GM10847 (cell line): ENCODE measurements around the gene OR52B6.

ENCODE experiments used
- POLR2A ChIP-seq: IDR thresholded peaks from 2 replicates; pipeline ENCODE4 v1.6.1; 2011; ENCODE audit not compliant: insufficient read length; ENCODE audit errors: extremely low read depth

The OR52B6 gene, protein sequence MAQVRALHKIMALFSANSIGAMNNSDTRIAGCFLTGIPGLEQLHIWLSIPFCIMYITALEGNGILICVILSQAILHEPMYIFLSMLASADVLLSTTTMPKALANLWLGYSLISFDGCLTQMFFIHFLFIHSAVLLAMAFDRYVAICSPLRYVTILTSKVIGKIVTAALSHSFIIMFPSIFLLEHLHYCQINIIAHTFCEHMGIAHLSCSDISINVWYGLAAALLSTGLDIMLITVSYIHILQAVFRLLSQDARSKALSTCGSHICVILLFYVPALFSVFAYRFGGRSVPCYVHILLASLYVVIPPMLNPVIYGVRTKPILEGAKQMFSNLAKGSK

DNA sequence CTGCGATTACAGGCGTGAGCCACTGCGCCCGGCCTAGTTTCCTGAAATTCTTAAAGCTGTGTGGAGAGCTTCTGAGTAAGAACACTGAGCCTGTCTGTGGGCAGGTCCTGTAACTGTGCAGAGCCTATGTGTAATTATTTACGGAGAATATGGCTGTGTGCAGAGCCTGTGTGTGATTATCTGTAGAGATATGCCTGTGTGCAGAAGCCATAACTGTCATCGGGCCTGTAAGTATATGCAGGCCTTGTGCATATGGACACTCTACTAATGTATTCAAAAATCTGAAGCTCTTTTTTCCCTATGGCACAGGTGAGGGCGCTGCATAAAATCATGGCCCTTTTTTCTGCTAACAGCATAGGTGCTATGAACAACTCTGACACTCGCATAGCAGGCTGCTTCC lies at the start of gene OR52B6:
Gene OR52B6 (plus strand): TSS at position 301 of the 400 bp plus-strand sequence. CDS start 0 bp downstream, at position 301.
- no peak for TF ChIP-seq POLR2A

DNA sequence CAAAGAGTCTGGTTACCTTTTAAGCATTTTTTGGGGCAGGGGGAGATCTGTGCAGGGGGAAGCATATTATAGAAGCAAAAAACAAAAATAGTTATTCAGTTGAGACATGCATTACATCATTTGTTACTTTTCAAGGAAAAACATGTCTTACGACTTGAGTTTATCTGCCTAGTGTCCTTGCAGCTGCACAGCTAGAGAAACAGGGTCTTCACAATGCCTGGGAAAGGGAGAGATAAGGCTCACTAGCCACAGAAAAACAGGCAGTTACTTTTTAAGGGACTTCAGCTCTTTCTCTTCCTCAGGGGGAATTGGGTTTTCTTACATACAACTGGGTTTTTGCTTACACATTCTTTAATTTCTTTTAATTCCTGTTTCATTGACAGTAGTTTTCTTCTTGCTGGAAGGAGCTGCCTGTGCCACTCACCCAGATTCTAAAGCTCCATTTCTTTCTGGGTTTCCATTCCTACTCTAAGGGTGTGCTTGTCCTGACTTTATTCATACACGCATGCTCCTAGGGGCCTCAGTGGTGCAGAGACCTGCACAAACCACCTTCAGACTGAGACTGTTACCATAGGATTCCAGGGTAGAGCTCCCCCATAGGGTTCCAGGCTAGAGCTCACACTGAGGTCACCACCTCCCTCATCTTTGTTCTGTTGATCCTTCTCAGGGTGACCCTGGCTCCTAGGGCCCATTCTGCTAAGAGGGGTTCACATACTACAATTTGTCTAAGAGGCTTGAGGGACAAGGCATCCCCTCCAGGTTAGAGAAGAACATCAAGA lies 49.4 kb upstream of the OR52B6 start:
- TF ChIP-seq POLR2A = no peak

DNA sequence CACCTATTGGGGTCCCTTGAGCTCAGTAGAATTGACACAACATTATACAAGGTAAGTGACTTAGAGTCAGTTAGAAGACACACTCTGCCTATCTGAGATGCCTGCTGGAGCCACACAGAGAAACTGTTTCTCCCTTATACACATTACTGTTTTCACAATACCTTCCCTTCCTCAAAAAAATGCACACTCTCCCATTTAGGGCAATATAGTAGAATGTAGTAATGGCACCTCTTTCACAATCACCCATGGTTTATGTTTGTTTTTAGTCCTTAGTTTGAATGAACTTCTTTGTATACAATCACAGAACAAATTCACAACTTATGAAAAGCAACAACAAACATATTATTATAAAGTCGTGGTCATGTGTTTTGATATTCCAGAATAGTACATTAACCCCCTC lies 46.6 kb upstream of the OR52B6 start:
- no peak for TF ChIP-seq POLR2A

DNA sequence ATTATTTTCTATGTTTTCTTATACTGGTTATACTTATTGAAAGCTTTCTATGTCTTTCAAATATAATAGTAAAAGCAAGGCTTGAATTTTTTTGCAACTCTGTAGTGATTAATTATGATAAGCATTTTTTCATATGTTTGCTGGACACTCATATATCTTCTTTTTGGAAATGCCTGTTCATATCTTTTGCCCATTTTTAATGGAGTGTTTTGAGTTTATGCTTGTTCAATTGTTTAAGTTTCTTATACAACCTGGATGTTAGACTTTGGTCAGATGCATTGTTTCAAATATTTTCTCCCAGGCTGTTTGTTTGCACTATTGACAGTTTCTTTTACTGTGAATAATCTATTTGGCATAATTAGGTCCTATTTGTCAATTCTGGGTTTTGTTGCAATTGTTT lies 44.2 kb upstream of the OR52B6 start:
- no peak for TF ChIP-seq POLR2A

DNA sequence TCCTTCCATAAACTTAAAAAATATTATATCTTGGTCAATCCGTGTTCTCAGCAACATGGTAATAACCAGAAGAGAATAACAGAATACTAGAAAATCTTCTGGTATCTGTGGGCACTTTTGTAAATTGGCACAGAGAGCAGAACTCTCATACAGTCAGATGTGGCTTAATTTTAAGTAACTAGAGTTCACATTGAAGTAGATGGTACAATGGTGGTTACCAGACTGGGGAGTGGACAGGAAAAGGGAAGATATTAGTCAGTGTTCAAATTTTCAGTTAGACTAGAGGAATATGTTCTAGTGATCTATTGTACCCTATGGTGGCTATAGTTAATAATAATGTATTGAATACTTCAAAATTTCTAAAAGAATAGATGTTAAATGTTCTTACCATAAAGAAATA lies 39.2 kb upstream of the OR52B6 start:
- no peak for TF ChIP-seq POLR2A

DNA sequence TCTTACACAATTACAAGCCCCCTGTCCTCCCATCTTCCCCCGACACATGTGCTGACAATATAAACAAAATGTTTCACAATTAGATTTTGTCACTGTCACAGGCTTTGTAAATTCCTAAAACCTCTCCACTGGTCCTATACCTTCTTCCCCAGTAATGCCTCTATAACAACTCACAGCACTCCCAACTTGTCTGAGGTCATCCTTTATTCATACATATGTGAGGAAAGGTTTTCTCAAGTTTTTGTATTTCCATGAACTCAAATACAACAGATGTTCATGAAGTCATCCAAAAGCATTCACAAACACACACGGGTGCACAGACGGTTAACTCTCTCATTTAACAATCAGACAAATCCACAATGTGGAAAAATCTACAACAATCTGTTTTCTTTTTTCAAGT lies 34.2 kb upstream of the OR52B6 start:
- TF ChIP-seq POLR2A = no peak

DNA sequence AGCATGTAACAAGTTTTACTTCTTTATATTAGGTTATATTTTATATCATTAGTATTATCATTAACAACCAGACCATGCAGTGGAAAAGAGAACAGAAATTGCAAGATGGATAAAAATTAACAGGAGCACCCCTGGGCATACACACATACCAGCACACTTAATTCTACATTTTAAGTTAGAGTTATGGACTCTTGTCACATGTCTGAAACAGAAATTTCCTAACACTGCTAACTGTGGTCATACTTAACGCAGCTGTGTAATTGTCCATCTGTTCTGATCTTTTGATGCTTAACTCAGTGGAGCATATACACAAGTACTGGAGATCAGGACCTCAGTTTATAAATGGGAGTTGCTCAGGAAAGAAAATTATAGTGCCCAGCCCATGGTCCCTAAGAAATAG lies 32.7 kb upstream of the OR52B6 start:
- no peak for TF ChIP-seq POLR2A

DNA sequence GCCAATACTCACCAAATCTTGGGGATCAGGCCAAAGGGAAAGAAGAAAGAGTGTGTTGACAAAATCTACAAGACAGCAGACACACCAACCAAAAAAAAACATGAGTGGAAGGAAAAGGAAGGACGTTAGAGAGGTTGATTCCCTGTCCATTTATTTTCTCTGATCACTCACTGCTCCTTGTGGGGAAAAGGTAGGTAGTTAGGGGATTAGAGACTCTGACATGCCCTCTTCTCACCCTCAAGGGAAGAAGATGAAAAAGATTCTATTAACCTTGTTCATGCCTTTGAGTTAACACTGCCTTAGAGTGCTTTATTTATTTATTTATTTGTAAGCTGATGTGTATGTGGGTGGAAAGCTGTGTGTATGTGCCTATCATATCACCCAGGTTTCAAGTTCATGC lies 32.2 kb upstream of the OR52B6 start, which contains the start of gene OR52H1:
Gene OR52H1 (minus strand): TSS at position 101 of the 400 bp plus-strand sequence. CDS start 3,035 bp downstream, outside the sequence.
- no peak for TF ChIP-seq POLR2A

DNA sequence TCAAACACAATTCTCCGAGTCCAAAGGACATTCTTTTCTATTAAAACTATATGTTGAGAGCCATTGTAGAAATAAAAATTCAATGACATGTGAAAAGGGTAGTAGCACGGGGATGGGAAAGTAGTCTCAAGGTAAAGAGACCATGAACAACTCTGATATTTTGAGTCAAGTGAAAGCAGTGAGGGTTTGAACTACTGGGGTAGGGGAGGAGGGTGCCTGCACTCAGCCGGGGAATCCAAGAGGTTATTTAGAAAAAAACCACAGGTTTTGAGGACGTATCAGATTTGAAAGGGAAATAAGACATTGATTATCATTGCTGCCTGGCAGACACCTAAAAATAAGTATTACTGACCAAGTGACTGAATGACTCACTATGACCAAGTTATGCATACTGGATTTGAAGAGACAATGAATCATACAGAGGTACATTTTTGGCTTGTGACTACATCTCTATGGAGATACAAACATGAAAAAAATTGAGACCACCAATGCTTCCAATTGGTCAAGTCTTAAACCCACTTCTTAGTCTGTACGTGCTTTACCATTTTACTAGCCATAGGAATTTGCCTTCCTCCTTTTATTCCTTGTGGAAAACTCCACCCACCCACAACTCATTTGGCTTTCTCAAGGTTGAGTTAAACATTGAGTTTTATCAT lies 30.1 kb upstream of the OR52B6 start:
- no peak for TF ChIP-seq POLR2A

DNA sequence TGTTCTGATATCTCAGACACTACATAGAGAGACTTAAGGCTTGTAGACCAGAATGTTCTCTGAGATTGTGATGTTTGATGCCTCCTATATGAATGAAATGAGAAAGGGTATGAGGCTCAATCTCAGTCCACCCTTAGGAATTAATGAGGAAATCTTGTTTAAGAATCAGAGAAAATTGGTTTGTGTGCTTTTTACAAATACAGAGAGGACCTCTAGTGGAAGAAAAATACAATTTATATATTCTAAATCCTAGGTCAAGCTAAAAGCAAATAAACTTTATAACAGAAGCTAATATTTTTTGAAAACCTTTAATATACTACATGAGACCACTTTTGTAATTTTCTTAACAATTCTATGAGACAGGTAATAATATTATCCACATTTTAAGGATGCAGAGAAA lies 27.3 kb upstream of the OR52B6 start:
- TF ChIP-seq POLR2A = no peak

DNA sequence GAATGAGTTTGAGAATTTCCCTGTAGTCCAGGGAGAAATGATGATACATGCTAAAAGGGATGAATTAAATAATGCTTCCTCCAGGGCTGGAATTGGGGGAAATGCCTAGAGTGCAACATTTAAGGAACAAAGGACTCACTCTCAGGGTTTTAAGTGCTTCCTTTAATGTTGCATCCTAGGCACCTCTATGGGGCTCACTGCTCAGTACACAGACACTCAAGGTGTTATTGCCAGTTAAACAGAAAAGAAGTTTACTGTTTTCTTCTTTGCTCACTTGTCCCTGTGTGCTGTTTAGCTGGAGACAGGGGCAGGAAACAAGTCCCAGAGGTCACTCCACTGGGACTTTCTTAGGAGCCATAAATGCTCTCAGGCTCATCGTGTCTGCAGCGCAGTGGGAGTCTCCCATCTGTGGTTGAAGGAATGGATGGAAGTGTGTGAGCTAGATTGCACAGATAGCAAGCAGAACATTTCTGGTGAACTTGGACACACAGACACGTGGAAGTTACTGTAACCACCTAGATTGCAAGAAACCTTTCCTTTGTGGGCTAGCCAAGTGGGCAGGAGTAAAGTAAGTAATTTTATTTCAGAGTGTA lies 24.0 kb upstream of the OR52B6 start:
- no peak for TF ChIP-seq POLR2A

DNA sequence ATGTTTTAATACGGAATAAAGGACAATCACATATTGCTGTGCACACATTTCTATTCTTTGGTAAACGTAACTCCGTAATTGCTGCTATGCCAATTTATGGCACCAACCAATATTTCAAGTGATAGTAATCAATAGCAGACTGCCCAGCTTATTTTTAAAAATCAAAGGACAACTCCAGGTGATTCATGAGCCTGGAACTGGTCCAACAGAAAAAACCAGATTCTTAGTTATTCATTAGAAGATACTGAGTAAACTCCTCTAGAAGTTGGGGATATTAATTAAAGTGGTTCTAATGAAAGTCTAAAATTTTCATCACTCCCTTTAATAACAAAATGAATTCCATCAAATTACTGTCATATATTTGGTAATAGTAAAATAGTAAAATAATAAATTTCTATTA lies 22.9 kb upstream of the OR52B6 start:
- TF ChIP-seq POLR2A = no peak

DNA sequence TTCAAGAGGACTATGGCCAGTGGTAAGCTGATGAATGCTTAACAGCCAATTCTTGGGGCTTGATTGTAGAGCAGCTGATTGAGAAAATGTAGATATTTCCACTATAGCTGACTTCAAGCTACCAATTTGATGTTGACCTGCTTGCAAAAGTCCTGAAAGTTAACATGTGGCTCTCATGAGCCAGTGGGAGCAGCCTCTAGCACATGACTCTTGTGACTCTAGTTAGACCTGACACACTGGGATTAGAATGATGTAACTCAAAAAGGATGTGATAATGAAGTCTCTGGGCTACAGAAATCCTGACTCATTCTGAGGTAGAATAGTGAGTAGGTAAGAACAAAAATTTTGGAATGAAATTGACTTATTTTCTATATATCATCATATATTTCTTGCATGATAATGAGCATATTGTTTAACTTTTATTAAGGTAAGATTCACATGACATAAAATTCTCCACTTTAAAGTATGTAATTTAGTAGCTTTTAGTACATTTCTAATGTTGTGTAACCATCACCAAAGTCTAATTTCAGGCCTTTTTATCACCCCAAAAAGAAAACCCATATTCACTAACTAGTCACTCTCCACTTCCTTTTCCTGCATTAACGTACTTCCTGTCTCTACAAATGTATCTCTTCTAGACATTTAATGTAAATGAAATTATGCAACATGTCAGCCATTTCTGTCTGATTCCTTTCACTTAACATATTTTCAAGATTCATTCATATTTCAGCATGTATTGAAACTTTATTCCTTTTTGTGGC lies 16.2 kb upstream of the OR52B6 start:
- TF ChIP-seq POLR2A = no peak

DNA sequence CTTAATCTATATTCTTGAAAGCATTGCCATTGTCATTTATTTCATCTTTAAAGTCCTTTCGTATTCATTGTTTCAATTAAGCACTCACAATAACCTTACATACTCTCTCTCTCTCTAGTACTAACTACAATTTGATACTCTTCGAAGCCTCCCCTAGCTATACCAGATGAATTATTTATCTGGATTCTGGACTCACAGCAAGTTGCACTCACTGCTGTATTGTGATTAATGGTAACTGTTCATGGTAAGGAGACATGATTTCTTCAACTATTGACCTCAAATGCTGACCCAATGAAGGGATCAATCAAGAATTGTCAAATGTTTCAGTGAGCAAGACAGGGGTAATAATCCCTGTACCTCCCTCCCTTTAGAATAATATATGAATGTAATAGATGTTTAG lies 6.0 kb upstream of the OR52B6 start:
- no peak for TF ChIP-seq POLR2A

DNA sequence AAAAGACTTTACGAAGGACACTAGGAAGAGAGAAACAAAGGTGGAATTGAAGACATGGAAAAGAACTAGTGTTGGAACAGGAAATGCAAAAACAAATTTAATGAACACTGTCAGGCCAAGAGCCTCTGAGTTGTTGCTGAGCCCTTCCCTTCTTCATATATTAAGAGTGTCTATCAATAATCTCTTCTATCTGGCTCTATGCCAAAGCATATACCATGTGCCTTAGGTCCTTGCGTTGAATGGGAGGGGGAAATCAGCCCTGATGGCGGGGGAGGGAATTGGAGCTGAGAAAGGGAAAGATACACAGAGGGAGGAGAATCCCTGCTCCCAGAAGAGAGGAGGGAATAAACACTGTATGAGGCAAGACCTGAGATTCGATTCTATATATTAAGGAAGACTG lies 5.5 kb upstream of the OR52B6 start:
- no peak for TF ChIP-seq POLR2A
